HL-60/S4 treated with phorbol 12-myristate 13-acetate at 8.2 ng/mL for 4 days and 3 days (cell line): ENCODE results near the gene HNRNPUL2.

ENCODE experiments used
- in situ Hi-C: fragments of 300-500 bp; cut with MboI; formaldehyde crosslinking; loops from 2 replicates; pipeline ENCODE4 v1.15.0; 2022; ENCODE audit warnings: low sequenced_read_pairs

Gene HNRNPUL2

GRCh38 chr11:62727872-62728170 lies 564 bp upstream of the HNRNPUL2 start:
- in situ Hi-C loops = no loop called here

GRCh38 chr11:62726915-62727164 lies 417 bp downstream of the HNRNPUL2 start:
- in situ Hi-C loops = no loop called here

- in situ Hi-C loops = no loop called here
Measured at GRCh38 chr11:62726156-62726914, 922 bp downstream of the HNRNPUL2 start.

- in situ Hi-C loops = no loop called here
Measured at GRCh38 chr11:62725646-62726045, 1.6 kb downstream of the HNRNPUL2 start.

GRCh38 chr11:62724171-62724570 lies 3.1 kb downstream of the HNRNPUL2 start:
- in situ Hi-C loops = no loop called here

- in situ Hi-C loops = no loop called here
Measured at GRCh38 chr11:62721994-62722393, 5.3 kb downstream of the HNRNPUL2 start.

- in situ Hi-C loops = no loop called here
Measured at GRCh38 chr11:62719302-62719978, 7.8 kb downstream of the HNRNPUL2 start.

GRCh38 chr11:62716816-62717215 lies 10.4 kb downstream of the HNRNPUL2 start:
- in situ Hi-C loops = no loop called here

GRCh38 chr11:62716206-62716605 lies 11.1 kb downstream of the HNRNPUL2 start:
- in situ Hi-C loops = no loop called here

GRCh38 chr11:62715150-62716130 lies 11.8 kb downstream of the HNRNPUL2 start:
- in situ Hi-C loops = no loop called here

- in situ Hi-C loops = no loop called here
Measured at GRCh38 chr11:62713343-62713742, 13.9 kb downstream of the HNRNPUL2 start.

GRCh38 chr11:62712861-62713260 lies 14.4 kb downstream of the HNRNPUL2 start:
- in situ Hi-C loops = no loop called here

- in situ Hi-C loops = no loop called here
Measured at GRCh38 chr11:62712276-62712812, 14.9 kb downstream of the HNRNPUL2 start.

GRCh38 chr11:62710001-62710345 lies 17.3 kb downstream of the HNRNPUL2 start:
- in situ Hi-C loops = no loop called here

- in situ Hi-C loops = no loop called here
Measured at GRCh38 chr11:62709247-62710000, 17.8 kb downstream of the HNRNPUL2 start.

- in situ Hi-C loops = no loop called here
Measured at GRCh38 chr11:62708793-62709192, 18.5 kb downstream of the HNRNPUL2 start.

GRCh38 chr11:62708392-62708791 lies 18.9 kb downstream of the HNRNPUL2 start:
- in situ Hi-C loops = no loop called here

GRCh38 chr11:62707277-62707861 lies 19.9 kb downstream of the HNRNPUL2 start, which contains the start of the genes BSCL2 and GNG3:
TSS of gene BSCL2 (minus strand) at chr11:62707424. CDS start at chr11:62707195, 229 bp downstream.
TSS of gene GNG3 (plus strand) at chr11:62707676. CDS start at chr11:62708296, 620 bp downstream.
- in situ Hi-C loops = no loop called here

- in situ Hi-C loops = no loop called here
Measured at GRCh38 chr11:62706850-62707247, 20.4 kb downstream of the HNRNPUL2 start.
